ENCODE measurements around the gene TELO2.

GRCh38 chr16:1506494-1507213, 13.5 kb downstream of the TELO2 start:
- TF ChIP-seq, protein P1, sequence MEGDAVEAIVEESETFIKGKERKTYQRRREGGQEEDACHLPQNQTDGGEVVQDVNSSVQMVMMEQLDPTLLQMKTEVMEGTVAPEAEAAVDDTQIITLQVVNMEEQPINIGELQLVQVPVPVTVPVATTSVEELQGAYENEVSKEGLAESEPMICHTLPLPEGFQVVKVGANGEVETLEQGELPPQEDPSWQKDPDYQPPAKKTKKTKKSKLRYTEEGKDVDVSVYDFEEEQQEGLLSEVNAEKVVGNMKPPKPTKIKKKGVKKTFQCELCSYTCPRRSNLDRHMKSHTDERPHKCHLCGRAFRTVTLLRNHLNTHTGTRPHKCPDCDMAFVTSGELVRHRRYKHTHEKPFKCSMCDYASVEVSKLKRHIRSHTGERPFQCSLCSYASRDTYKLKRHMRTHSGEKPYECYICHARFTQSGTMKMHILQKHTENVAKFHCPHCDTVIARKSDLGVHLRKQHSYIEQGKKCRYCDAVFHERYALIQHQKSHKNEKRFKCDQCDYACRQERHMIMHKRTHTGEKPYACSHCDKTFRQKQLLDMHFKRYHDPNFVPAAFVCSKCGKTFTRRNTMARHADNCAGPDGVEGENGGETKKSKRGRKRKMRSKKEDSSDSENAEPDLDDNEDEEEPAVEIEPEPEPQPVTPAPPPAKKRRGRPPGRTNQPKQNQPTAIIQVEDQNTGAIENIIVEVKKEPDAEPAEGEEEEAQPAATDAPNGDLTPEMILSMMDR (IDR thresholded peaks at IDR 0.05 in 8 of 11, conservative IDR thresholded peaks at IDR 0.05 in 3 of 11), result no peak
- TF ChIP-seq POLR2AphosphoS5 (IDR thresholded peaks at IDR 0.05), result peak in 1 of 3 donors; percentile 38
